Tibial nerve (tissue), 4 donors: Measurements from ENCODE around the gene ZBED4.

Experiments used
- CTCF ChIP-seq, 5 experiments: fragments of 200-600 bp in 3 of 5; fragments of 450-650 bp in 2 of 5; sonication (generic) in 3 of 5; IDR thresholded peaks; one replicate each; pipeline ENCODE4 v1.5.1; 2016 to 2019; ENCODE audit warnings: antibody characterized with exemption in 5 of 5, mild to moderate bottlenecking in 3 of 5, moderate library complexity in 2 of 5
- EP300 ChIP-seq, 2 donors: sonication (generic); formaldehyde crosslinking; IDR thresholded peaks; one replicate each; pipeline ENCODE4 v1.6.1; 2017; ENCODE audit warnings: antibody characterized with exemption in 2 of 2, mild to moderate bottlenecking in 1 of 2
- POLR2A ChIP-seq, 2 donors: fragments of 450-650 bp; IDR thresholded peaks; one replicate each; pipeline ENCODE4 v1.6.1; 2017; ENCODE audit warnings: antibody characterized with exemption in 2 of 2, mild to moderate bottlenecking in 2 of 2, moderate library complexity in 2 of 2

DNA sequence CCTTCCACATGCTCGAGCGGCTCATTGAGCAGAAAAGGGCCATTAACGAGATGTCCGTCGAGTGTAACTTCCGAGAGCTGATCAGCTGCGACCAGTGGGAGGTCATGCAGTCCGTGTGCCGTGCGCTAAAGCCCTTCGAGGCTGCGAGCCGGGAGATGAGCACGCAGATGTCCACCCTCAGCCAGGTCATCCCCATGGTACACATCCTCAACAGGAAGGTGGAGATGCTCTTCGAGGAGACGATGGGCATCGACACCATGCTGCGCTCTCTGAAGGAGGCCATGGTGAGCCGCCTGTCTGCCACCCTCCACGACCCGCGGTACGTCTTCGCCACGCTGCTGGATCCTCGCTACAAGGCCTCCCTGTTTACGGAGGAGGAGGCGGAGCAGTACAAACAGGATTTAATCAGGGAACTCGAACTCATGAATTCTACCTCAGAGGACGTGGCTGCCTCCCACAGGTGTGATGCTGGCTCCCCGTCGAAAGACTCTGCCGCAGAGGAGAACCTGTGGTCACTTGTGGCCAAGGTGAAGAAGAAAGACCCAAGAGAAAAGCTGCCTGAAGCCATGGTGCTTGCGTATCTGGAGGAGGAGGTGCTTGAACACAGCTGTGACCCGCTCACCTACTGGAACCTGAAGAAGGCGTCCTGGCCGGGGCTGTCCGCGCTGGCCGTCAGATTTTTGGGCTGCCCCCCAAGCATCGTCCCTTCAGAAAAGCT lies 32.9 kb downstream of the ZBED4 start:
- TF ChIP-seq CTCF (IDR thresholded peaks at IDR 0.05) (no peak), POLR2A (IDR thresholded peaks at IDR 0.05) (no peak), EP300 (IDR thresholded peaks at IDR 0.05) (no peak)
